HG02623 (cell line): ENCODE results near the gene GBX2.

Experiments
- ATAC-seq: cut with Tn5 transposase; IDR thresholded peaks from one replicate; pipeline ENCODE4 v1.9.1; 2021; ENCODE audit warnings: moderate library complexity; ENCODE audit not compliant: unreplicated experiment

Gene GBX2

GRCh38 chr2:236184701-236185100, 16.5 kb upstream of the GBX2 start:
- ATAC-seq = no peak

- ATAC-seq = no peak
Measured at GRCh38 chr2:236180831-236181453, 12.8 kb upstream of the GBX2 start.

- ATAC-seq = no peak
Measured at GRCh38 chr2:236180076-236180816, 12.1 kb upstream of the GBX2 start.

- no peak for ATAC-seq
Measured at GRCh38 chr2:236179236-236180075, 11.3 kb upstream of the GBX2 start.

- no peak for ATAC-seq
Measured at GRCh38 chr2:236178890-236179235, 10.7 kb upstream of the GBX2 start.

- ATAC-seq = no peak
Measured at GRCh38 chr2:236177967-236178889, 10.0 kb upstream of the GBX2 start.

GRCh38 chr2:236177604-236177966, 9.4 kb upstream of the GBX2 start:
- ATAC-seq = no peak

GRCh38 chr2:236176951-236177350, 8.8 kb upstream of the GBX2 start:
- no peak for ATAC-seq

GRCh38 chr2:236176417-236176816, 8.2 kb upstream of the GBX2 start:
- no peak for ATAC-seq

- ATAC-seq = no peak
Measured at GRCh38 chr2:236175548-236176150, 7.5 kb upstream of the GBX2 start.

GRCh38 chr2:236173729-236174607, 5.8 kb upstream of the GBX2 start:
- no peak for ATAC-seq

- no peak for ATAC-seq
Measured at GRCh38 chr2:236173036-236173728, 5.0 kb upstream of the GBX2 start.

GRCh38 chr2:236172255-236173035, 4.3 kb upstream of the GBX2 start:
- ATAC-seq = no peak

GRCh38 chr2:236171680-236172254, 3.6 kb upstream of the GBX2 start:
- no peak for ATAC-seq

GRCh38 chr2:236171181-236171679, 3.0 kb upstream of the GBX2 start:
- ATAC-seq = no peak

GRCh38 chr2:236170590-236171165, 2.5 kb upstream of the GBX2 start:
- ATAC-seq = no peak
